GM12872 (cell line): Measurements from ENCODE around the gene ABI1.
A peak's percentile ranks its signal among the peaks of the same experiment; 100 is the strongest.

Source experiments
- TF ChIP-seq, protein P1 (sequence below): IDR thresholded peaks from 3 replicates; pipeline ENCODE4 v1.5.1; 2011; ENCODE audit warnings: low read depth, mild to moderate bottlenecking, low read length, moderate library complexity; ENCODE audit not compliant: insufficient read depth

ABI1 gene

DNA sequence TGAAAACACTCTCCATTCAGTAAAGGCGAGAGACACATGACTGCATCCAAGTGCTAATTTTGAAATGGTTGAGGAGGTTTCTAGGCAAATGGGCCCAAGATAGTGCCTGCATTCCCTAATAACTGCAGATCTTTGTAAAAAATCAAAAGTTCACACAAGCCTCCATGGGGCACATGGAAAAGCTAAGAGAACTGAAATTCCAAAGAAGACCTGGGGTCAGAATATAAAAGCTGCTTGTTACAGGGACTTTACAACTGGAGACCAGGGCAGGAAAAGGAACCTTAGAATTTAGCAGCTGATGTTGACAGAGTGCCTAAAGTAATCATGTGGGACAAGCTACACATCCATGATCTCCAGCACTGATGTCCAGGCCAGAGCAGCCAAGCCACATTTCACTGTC is 10.0 kb upstream of the ABI1 start:
- TF ChIP-seq, protein P1, sequence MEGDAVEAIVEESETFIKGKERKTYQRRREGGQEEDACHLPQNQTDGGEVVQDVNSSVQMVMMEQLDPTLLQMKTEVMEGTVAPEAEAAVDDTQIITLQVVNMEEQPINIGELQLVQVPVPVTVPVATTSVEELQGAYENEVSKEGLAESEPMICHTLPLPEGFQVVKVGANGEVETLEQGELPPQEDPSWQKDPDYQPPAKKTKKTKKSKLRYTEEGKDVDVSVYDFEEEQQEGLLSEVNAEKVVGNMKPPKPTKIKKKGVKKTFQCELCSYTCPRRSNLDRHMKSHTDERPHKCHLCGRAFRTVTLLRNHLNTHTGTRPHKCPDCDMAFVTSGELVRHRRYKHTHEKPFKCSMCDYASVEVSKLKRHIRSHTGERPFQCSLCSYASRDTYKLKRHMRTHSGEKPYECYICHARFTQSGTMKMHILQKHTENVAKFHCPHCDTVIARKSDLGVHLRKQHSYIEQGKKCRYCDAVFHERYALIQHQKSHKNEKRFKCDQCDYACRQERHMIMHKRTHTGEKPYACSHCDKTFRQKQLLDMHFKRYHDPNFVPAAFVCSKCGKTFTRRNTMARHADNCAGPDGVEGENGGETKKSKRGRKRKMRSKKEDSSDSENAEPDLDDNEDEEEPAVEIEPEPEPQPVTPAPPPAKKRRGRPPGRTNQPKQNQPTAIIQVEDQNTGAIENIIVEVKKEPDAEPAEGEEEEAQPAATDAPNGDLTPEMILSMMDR = no peak

DNA sequence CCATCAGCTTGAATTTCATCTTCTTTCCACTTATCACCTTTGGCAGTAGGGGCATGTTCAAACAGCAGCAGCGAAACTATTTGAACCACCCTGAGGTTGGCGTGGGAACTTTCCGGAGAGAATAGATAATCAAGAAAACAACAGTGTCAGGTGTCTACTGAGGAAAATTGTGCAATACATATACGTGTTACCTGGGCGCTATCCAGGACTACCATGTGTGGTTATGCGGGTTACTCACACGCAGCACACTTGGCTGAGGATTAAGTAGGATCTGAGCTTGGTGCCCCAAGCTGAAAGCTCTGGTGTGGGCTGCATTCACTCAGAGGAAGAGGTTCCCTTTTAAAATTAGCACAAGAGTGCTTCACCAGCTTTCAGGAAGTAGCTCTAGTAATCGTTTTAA is 8.8 kb upstream of the ABI1 start:
- TF ChIP-seq, protein P1 = no peak

DNA sequence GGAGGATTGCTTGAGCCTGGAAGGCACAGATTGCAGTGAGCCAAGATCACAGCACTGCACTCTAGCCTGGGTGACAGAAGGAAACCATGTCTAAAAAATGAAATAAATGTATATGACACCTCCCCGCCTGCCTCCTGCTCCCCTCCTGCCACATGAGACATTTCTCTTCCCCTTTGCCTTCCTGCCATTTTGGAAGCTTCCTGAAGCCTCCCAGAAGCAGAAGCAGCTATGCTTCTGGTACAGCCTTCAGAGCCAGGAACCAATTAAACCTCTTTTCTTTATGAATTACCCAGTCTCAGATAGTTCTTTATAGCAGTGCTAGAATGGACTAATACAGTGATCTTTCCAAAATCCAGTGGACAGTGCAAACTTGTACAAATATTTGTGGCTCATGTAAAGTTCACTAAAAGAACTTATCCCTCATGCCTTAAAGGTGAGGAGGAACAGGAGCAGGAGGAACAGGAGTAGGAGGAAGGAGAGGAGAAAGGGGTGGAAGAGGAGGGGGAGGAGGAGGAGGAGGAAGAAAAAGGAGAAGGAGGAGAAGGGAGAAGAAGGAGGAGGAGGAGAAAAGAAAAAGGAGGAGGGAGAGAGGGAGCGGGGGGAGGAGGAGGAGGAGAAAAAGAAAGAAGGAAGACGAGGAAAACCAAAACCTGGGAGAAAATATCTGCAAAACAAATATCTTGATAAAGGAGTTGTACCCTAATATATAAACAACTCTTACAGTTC is 2.8 kb upstream of the ABI1 start:
- TF ChIP-seq, protein P1 = no peak

DNA sequence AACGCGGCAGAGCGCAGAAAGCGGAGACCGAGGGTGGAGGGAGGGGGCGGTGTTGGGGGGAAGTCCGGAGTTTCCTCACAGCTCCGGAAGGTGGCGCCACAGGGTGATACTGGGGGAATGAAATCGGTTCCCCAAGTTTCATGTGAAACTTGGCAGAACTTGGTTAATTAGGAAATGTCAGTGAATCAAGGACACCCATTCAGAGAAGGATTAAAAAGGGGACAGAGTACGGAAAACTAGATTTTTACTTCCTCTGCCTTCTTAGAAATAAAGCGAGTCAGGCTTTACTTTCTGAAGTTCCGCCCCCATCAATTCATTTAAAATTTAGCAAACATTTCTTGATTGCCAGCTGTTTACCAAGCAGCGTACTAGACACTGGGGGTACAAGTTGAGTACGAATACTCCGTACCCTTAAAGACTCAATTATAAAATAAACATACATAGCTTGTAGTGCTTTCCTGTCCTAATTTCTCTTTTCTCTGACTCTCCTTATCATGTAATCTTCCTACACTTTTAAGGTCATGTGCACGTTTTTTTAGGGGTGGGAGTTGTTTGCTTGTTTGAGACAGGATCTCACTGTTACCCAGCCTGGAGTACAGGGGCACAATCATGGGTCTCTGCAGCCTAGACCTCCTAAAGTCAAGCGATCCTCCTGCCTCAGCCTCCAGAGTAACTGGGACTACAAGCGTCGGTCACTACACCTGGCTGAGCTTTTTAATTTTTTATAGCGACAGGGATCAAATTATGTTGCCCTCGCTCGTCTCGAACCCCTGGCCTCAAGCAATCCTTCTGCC is 644 bp upstream of the ABI1 start:
- TF ChIP-seq, protein P1 = peak; percentile 68

DNA sequence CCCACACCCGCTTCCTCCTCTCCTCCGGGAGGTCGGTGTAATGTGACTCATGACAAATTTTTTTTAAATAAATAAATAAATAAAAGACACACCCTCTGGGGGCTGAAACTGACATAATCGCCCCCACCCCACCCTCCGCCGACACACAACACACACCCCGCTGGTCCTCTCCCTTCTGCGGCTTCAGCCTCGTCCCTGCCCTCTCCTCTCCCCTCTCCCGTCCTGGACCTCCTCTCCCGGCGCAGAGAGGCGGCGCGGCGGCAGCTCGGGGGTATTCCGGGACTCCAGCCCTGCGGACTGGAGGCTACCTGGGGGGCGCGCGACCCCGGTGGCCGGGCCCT is 686 bp downstream of the ABI1 start:
- TF ChIP-seq, protein P1 = no peak

DNA sequence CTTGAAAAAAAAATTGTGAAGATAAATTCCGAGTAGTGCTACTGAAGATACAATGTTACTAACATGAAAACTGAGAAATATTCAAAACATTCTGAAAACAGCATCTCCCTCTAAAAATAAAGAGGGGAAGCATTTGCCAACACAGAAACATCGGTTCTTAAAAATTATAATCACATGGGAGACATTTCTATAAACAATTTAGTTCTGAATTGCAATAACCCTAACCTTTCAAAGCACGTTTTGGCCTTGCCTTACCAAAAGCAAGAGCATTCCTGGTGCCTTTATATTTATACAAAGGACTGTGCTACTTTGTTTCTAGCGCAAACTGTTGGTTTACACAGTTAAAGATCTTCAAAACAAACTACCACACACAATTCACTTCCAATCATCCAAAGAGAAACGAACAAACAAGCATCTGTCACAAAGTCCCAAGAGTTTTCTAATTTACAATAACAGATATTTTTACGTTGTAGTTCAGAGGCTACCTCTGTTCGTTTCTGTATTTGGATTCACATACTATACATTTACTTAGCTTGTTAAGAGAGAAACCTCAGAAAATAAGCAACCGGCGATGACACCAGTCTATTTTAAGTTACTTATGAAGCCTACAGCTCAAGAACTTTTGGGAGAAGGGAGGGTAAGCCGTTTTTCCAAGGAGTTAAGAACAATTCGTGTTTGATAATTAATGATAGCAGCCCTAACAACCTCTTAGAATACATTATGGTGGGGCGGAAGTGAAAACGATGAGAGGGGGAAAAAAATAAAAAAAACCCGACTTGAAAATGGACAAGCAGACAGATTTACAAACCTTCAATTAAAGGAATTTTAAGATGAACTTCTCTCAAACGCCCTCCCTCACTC is 1.3 kb downstream of the ABI1 start:
- TF ChIP-seq, protein P1 = no peak

DNA sequence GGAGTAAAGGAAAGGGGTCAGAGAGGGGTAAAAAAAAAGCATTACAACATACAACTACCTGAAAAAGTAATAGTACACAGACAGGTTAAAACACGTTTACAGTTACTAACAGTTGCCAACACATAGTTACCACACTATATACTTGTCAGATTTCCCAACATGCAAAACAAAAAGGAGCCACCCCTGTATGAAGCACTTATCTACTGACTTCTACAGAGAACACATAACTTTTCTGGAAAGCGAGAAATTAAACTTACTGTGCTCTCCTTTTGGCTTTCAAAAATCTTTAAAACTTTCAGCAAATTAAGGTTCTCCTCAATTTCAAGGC is 2.1 kb downstream of the ABI1 start:
- TF ChIP-seq, protein P1 = no peak
